Measurements from ENCODE around the gene YKT6. TPM values are rescaled to one million over a fixed set of nuclear protein-coding genes. Genes with fewer than 3 reads are reported as not detected.

YKT6 gene
- polyA plus RNA-seq, 1 experiment, result 124 TPM

DNA sequence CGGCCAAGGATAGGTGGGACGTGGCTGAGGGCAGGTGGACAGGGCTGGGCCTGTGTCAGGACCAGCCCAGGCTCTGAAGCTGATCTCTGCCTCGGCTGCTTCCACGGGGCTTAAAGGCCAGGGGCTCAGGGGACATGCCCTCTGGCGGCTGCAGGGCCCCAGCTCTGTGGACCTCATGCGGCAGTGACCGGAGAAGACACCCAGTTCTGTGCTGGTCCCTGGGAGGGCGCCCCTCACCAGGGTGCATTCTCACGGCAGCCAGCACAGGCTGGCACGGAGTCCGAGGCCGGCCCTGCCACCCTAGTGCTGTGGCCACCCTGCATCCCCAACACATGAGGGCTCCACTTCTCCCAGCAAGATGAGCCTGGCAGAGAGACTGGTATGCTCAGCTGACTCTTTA is 30.3 kb downstream of the YKT6 start:
- TF ChIP-seq, protein P1, sequence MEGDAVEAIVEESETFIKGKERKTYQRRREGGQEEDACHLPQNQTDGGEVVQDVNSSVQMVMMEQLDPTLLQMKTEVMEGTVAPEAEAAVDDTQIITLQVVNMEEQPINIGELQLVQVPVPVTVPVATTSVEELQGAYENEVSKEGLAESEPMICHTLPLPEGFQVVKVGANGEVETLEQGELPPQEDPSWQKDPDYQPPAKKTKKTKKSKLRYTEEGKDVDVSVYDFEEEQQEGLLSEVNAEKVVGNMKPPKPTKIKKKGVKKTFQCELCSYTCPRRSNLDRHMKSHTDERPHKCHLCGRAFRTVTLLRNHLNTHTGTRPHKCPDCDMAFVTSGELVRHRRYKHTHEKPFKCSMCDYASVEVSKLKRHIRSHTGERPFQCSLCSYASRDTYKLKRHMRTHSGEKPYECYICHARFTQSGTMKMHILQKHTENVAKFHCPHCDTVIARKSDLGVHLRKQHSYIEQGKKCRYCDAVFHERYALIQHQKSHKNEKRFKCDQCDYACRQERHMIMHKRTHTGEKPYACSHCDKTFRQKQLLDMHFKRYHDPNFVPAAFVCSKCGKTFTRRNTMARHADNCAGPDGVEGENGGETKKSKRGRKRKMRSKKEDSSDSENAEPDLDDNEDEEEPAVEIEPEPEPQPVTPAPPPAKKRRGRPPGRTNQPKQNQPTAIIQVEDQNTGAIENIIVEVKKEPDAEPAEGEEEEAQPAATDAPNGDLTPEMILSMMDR (IDR thresholded peaks at IDR 0.05; ENCODE audit: low read depth, low read length), result no peak
- ChIA-PET CTCF (no interaction called here), POLR2A (no interaction called here)
- DNase-seq (ENCODE audit: low read depth, low spot score), result no peak
- Histone ChIP-seq H3K4me3 (ENCODE audit: low read depth, low read length) (no peak overlapping the region), H3K9me3 (ENCODE audit: control insufficient read depth, insufficient read depth, low read length) (no peaks in the 10 kb centered on the region; the same call in 1 of the 2 replicates), H3K27ac (ENCODE audit: low read depth, low read length) (no peak overlapping the region), H3K27me3 (ENCODE audit: control insufficient read depth, insufficient read depth, low read length) (peaks cover 36% of the 10 kb centered on the region)

DNA sequence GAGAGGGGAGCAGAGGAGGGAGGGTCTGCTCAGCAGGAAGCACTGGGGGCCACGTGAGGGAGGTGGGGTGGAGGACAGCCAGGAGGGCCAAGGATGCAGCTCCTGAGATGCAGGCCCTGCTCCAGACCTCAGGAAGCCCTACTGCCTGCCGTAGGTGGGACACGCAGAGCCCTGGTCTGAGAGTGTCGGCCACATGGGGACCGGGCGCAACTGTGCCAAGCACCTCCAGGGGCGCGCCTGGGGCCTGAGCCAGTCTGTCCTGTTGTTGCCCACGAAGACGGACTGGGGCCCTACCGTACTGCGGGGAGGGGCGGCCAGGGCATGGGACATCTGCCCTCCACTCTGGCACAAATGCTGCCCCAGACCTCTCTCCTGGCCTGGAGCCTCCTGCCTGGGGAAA is 31.6 kb downstream of the YKT6 start:
- TF ChIP-seq, protein P1 (IDR thresholded peaks at IDR 0.05; ENCODE audit: low read depth, low read length), result no peak
- H3K27ac ChIP-seq (ENCODE audit: low read depth, low read length), result no peak overlapping the region
- H3K9me3 ChIP-seq (ENCODE audit: control insufficient read depth, insufficient read depth, low read length), result no peaks in the 10 kb centered on the region; the same call in 1 of the 2 replicates
- no peak overlapping the region for H3K4me3 ChIP-seq (ENCODE audit: low read depth, low read length)
- ChIA-PET POLR2A (no interaction called here), CTCF (no interaction called here)
- DNase-seq (ENCODE audit: low read depth, low spot score), result no peak
- peaks cover 39% of the 10 kb centered on the region for H3K27me3 ChIP-seq (ENCODE audit: control insufficient read depth, insufficient read depth, low read length)

DNA sequence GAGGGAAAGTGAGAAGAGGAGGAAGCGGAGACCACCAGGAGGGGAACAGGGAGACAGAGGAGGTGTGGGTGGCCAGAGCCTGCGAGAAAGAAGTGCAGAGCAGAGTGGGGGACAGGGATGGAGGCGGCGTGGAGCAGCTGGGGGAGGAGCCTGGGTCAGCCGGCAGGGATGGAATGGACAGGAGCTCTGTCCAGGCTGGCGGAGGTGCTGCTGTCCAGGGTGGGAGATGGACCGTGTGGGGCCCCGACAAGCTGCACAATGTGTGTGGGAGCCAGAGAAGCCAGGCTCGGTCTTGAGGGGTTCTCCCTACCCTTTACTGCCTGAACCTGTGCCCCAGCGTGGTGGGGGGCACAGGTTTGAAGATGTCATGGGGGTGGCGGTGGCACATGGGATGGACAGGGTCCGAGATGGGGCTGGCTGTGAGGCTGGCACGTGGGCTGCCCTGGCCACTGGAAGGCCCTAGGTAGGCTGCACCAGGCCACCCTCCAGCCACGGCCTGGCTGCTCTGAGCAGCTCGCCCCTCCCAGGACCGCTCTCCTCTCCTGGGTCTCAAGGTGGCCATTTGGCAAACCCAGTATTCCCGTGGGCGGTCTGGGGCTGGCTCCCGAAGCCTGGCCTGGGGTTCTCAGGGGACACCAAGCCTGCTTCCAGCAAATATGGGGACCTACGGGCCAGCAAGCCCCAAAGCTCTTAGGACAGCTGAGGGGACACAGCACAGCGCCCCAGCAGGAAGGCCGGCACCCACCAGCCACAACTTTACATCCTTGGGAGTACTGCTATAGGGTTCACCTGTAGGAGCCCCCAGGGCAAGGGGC is 32.3 kb downstream of the YKT6 start:
- Histone ChIP-seq H3K27ac (ENCODE audit: low read depth, low read length) (no peak overlapping the region), H3K9me3 (ENCODE audit: control insufficient read depth, insufficient read depth, low read length) (no peaks in the 10 kb centered on the region; the same call in 1 of the 2 replicates), H3K27me3 (ENCODE audit: control insufficient read depth, insufficient read depth, low read length) (peaks cover 43% of the 10 kb centered on the region), H3K4me3 (ENCODE audit: low read depth, low read length) (no peak overlapping the region)
- DNase-seq (ENCODE audit: low read depth, low spot score), result no peak
- ChIA-PET CTCF (no interaction called here), POLR2A (no interaction called here)
- TF ChIP-seq, protein P1 (IDR thresholded peaks at IDR 0.05; ENCODE audit: low read depth, low read length), result no peak

DNA sequence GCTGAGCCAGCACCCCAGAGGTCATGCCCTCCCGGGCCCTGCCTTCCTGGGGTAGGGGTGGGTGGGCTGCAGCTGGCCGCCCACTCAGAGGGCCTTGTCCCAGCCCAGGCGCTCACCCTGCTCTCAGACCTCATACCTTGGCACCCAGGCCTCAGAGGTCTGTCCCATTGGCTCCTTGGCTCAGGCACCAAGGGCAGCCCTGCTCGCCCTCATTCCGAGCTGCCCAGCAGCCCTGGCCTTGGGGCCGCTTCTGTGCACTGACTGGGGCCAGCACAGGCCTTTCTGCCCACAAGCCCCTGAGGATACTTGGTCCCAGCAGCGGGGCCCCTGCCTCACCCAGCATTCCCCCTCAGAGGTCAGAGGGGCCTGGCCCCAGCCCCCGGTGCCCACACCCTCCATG is 34.3 kb downstream of the YKT6 start:
- TF ChIP-seq, protein P1 (IDR thresholded peaks at IDR 0.05; ENCODE audit: low read depth, low read length), result no peak
- CTCF ChIA-PET, result interaction anchor here (0.6 kb wide), 1 partner anchor 8 kb away, joined by 5 read pairs; no protein-coding TSS in a partner anchor
- H3K27ac ChIP-seq (ENCODE audit: low read depth, low read length), result no peak overlapping the region
- H3K4me3 ChIP-seq (ENCODE audit: low read depth, low read length), result no peak overlapping the region
- H3K9me3 ChIP-seq (ENCODE audit: control insufficient read depth, insufficient read depth, low read length), result no peaks in the 10 kb centered on the region; the same call in 1 of the 2 replicates
- H3K27me3 ChIP-seq (ENCODE audit: control insufficient read depth, insufficient read depth, low read length), result peaks cover 42% of the 10 kb centered on the region
- no peak for DNase-seq (ENCODE audit: low read depth, low spot score)
- POLR2A ChIA-PET, result no interaction called here

DNA sequence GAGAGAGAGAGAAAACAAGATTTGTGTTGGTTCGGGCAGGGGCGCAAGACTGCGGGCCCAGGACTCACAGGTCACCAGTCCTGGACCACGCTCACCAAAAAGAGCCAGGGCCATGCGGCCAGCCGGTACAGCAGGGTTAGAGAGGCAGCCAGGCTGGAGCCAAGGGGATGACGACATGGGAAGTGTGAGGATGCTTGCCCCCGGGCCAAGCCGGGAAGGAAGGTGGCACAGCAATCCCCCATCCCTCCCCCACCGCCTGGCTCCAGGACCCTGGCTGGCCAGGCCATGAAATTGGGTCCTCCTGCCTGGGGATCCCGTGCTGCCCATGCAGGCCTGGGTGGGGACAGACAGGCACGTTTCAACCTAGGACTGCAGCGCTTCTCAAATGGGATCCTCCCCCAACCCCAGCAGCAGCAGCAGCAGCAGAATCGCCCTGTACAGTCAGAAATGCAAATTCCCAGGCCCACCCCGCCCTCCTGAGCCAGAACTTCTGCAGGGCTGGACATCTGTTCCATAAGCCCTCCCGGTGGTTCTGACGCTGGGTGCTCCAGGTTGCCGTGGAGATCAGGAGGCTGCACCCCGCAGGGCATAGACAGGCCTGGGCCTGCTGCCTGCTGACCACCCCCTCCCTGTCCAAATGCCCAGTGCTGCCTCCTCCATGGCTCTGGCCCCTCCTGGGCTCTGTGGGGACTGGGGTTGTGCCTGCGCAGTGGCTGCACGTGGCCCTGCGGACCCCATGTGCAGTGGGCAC is 35.0 kb downstream of the YKT6 start:
- H3K27ac ChIP-seq (ENCODE audit: low read depth, low read length), result no peak overlapping the region
- POLR2A ChIA-PET, result no interaction called here
- CTCF ChIA-PET, result no interaction called here

More for the DNA sequence above, 35.0 kb downstream of the YKT6 start:
- Histone ChIP-seq H3K9me3 (ENCODE audit: control insufficient read depth, insufficient read depth, low read length) (no peaks in the 10 kb centered on the region; the same call in 1 of the 2 replicates), H3K4me3 (ENCODE audit: low read depth, low read length) (no peak overlapping the region), H3K27me3 (ENCODE audit: control insufficient read depth, insufficient read depth, low read length) (peaks cover 41% of the 10 kb centered on the region)
- no peak for DNase-seq (ENCODE audit: low read depth, low spot score)
- TF ChIP-seq, protein P1 (IDR thresholded peaks at IDR 0.05; ENCODE audit: low read depth, low read length), result no peak
